Measurements from ENCODE around the gene BRIX1. TPM values are rescaled to one million over a fixed set of nuclear protein-coding genes. Genes with fewer than 3 reads are reported as not detected.

Gene BRIX1
- total RNA-seq, 6 experiments from 2014 or later, result 4.9 to 9.4 (median 8.1) TPM

DNA sequence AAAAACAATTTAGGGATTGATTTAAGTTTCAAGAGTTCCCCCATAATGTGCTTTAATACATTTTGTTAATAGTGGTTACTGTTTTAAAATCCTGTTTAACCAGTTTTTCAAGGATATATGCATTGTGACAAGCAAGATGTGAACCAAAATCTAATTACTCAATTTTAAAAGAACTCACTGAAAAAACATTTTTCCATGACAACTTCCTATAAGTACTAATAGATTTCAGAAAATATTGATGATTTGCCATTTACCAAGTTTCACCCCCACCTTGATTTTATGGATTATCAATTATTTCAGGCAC lies 8.9 kb downstream of the BRIX1 start:
- no peak overlapping the region for H3K27ac ChIP-seq
- DNase-seq (no peak), ATAC-seq (no peak)
- no peak overlapping the region for H3K4me3 ChIP-seq
- H3K27me3 ChIP-seq, result no peaks in the 10 kb centered on the region
- H3K4me1 ChIP-seq, result peaks cover 0 to 5% (median 0%) of the 10 kb centered on the region in 4 donors
- intact Hi-C loops (cut with DNase I), result no loop called here
- peaks cover 4 to 68% (median 23%) of the 10 kb centered on the region in 4 donors for H3K36me3 ChIP-seq
- TF ChIP-seq, protein P1, sequence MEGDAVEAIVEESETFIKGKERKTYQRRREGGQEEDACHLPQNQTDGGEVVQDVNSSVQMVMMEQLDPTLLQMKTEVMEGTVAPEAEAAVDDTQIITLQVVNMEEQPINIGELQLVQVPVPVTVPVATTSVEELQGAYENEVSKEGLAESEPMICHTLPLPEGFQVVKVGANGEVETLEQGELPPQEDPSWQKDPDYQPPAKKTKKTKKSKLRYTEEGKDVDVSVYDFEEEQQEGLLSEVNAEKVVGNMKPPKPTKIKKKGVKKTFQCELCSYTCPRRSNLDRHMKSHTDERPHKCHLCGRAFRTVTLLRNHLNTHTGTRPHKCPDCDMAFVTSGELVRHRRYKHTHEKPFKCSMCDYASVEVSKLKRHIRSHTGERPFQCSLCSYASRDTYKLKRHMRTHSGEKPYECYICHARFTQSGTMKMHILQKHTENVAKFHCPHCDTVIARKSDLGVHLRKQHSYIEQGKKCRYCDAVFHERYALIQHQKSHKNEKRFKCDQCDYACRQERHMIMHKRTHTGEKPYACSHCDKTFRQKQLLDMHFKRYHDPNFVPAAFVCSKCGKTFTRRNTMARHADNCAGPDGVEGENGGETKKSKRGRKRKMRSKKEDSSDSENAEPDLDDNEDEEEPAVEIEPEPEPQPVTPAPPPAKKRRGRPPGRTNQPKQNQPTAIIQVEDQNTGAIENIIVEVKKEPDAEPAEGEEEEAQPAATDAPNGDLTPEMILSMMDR (IDR thresholded peaks at IDR 0.05), result no peak
- no peak for TF ChIP-seq POLR2A (IDR thresholded peaks at IDR 0.05)
- H3K9me3 ChIP-seq, result no peaks in the 10 kb centered on the region

DNA sequence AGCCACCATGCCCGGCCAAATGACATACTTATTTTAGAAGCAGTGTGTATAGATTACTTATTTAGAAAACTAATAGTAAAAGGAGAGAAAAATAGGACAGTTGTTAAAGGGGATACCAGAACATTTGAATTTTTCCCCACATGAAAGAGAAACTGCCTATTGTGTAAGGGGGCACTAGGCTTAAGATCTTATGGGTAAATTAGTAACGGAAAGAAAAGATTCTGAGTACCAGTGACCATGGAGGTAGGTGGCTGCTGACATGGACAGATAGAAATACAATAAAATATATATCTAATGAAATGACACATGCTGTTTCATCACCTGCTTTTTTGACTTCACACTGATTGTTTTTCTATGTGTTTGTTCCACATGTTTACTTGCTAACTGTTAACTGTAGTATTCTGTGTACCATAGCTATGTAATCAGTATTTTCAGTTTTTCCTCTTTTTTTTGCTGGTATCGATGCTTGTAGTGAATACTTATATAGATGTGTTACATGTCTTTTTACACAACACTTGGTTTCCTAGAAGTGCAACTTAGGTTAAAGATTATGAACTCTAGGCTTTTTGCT lies 10.9 kb downstream of the BRIX1 start:
- no peak for DNase-seq
- TF ChIP-seq POLR2A (IDR thresholded peaks at IDR 0.05), result no peak
- TF ChIP-seq, protein P1 (IDR thresholded peaks at IDR 0.05), result no peak
- 93% methylated on average over 3 of the region's 3 CpGs for WGBS (ENCODE audit: insufficient coverage, low coverage, low lambda C conversion rate, missing lambda C conversion rate)
- intact Hi-C loops (cut with DNase I), result no loop called here
- Histone ChIP-seq H3K4me1 (peaks cover 0 to 17% (median 6%) of the 10 kb centered on the region in 4 donors), H3K27me3 (no peaks in the 10 kb centered on the region), H3K4me3 (no peak overlapping the region), H3K9me3 (no peaks in the 10 kb centered on the region), H3K27ac (no peak overlapping the region), H3K36me3 (peaks cover 0 to 51% (median 20%) of the 10 kb centered on the region in 4 donors)
- ATAC-seq, result no peak

DNA sequence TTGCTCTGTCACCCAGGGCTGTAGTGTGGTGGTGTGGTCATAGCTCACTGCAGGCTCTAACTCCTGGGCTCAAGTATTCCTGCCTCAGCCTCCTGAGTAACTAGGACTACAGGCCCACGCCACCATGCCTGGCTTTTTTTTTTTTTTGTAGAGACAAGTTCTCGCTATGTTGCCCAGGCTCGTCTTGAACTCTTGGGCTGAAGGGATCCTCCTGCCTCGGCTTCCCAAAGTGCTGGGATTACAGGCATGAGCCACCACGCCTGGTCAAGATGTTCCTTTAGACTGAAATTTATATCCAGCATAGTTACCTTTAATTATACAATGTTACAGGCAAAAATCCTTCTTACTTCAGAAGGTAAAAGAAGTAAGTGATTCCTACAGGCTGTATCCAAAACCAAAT lies 12.3 kb downstream of the BRIX1 start:
- H3K27me3 ChIP-seq, result no peaks in the 10 kb centered on the region
- TF ChIP-seq, protein P1 (IDR thresholded peaks at IDR 0.05), result no peak
- TF ChIP-seq POLR2A (IDR thresholded peaks at IDR 0.05), result no peak
- H3K4me3 ChIP-seq, result no peak overlapping the region
- no peaks in the 10 kb centered on the region for H3K9me3 ChIP-seq
- peaks cover 0 to 37% (median 15%) of the 10 kb centered on the region in 4 donors for H3K36me3 ChIP-seq
- no peak overlapping the region for H3K27ac ChIP-seq
- WGBS (ENCODE audit: insufficient coverage, low coverage, low lambda C conversion rate, missing lambda C conversion rate), result 94% methylated on average over 5 of the region's 5 CpGs
- ATAC-seq, result no peak
- peaks cover 0 to 17% (median 8%) of the 10 kb centered on the region in 4 donors for H3K4me1 ChIP-seq
- DNase-seq, result no peak
- intact Hi-C loops (cut with DNase I), result no loop called here

DNA sequence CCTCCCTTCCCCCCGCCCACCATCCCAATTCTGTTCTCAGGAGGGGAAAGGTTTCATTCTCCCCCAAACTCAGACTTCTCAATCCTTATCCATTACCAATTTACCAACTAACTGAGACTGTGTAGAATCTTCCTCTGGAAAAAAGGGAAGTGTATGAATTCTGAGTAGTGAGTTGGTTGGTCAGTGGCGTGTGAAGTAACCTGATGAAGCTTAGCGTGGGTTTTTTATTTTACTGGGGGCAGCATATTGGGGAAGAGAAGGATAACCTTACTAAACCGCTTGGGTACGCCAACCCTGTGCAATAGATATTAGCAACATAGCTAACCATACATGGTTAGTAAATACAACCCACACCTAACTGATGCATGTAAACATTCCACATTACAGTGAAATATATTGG lies 12.8 kb downstream of the BRIX1 start:
- Histone ChIP-seq H3K36me3 (peaks cover 0 to 32% (median 12%) of the 10 kb centered on the region in 4 donors), H3K9me3 (no peaks in the 10 kb centered on the region), H3K4me3 (no peak overlapping the region), H3K27ac (no peak overlapping the region), H3K27me3 (no peaks in the 10 kb centered on the region), H3K4me1 (peaks cover 0 to 17% (median 8%) of the 10 kb centered on the region in 4 donors)
- WGBS (ENCODE audit: insufficient coverage, low coverage, low lambda C conversion rate, missing lambda C conversion rate), result 91% methylated on average over 5 of the region's 5 CpGs
- DNase-seq (no peak), ATAC-seq (no peak)
- intact Hi-C loops (cut with DNase I), result no loop called here
- TF ChIP-seq, protein P1 (IDR thresholded peaks at IDR 0.05), result no peak
- TF ChIP-seq POLR2A (IDR thresholded peaks at IDR 0.05), result no peak
